Measurements from ENCODE around the gene DUS1L.

Gene DUS1L

GRCh38 chr17:82107341-82107860 is 41.8 kb upstream of the DUS1L start:
- no peaks in the 10 kb centered on the region for H3K36me3 ChIP-seq (replicated peaks)
- in situ Hi-C loops (cut with HindIII; ENCODE audit: low pct_ligation_motif_present, low sequenced_read_pairs): no loop called here
- H3K27me3 ChIP-seq (replicated peaks): no peaks in the 10 kb centered on the region
- peak; percentile 51 for TF ChIP-seq CTCF (IDR thresholded peaks at IDR 0.05; ENCODE audit: low read depth, low read length, missing control alignments)
- no peak for DNase-seq
- H3K4me3 ChIP-seq (ENCODE audit: low read depth, low read length): no peak overlapping the region
- no peak overlapping the region for H3K27ac ChIP-seq

- no peak for TF ChIP-seq CTCF (IDR thresholded peaks at IDR 0.05; ENCODE audit: low read depth, low read length, missing control alignments)
- no peak for DNase-seq
- H3K27ac ChIP-seq: no peak overlapping the region
- no peaks in the 10 kb centered on the region for H3K27me3 ChIP-seq (replicated peaks)
- in situ Hi-C loops (cut with HindIII; ENCODE audit: low pct_ligation_motif_present, low sequenced_read_pairs): no loop called here
- H3K4me3 ChIP-seq (ENCODE audit: low read depth, low read length): no peak overlapping the region
- no peaks in the 10 kb centered on the region for H3K36me3 ChIP-seq (replicated peaks)
Observed at GRCh38 chr17:82106688-82107305, 41.2 kb upstream of the DUS1L start.

GRCh38 chr17:82105882-82106687 is 40.5 kb upstream of the DUS1L start:
- no peak overlapping the region for H3K4me3 ChIP-seq (ENCODE audit: low read depth, low read length)
- no peak overlapping the region for H3K27ac ChIP-seq
- in situ Hi-C loops (cut with HindIII; ENCODE audit: low pct_ligation_motif_present, low sequenced_read_pairs): no loop called here
- H3K27me3 ChIP-seq (replicated peaks): no peaks in the 10 kb centered on the region
- peak; percentile 25 for DNase-seq
- no peaks in the 10 kb centered on the region for H3K36me3 ChIP-seq (replicated peaks)
- TF ChIP-seq CTCF (IDR thresholded peaks at IDR 0.05; ENCODE audit: low read depth, low read length, missing control alignments): peak; percentile 69

- Histone ChIP-seq H3K27me3 (replicated peaks) (no peaks in the 10 kb centered on the region), H3K4me3 (ENCODE audit: low read depth, low read length) (no peak overlapping the region), H3K27ac (no peak overlapping the region), H3K36me3 (replicated peaks) (no peaks in the 10 kb centered on the region)
- TF ChIP-seq CTCF (IDR thresholded peaks at IDR 0.05; ENCODE audit: low read depth, low read length, missing control alignments): no peak
- no peak for DNase-seq
- in situ Hi-C loops (cut with HindIII; ENCODE audit: low pct_ligation_motif_present, low sequenced_read_pairs): no loop called here
Observed at GRCh38 chr17:82105417-82105881, 39.8 kb upstream of the DUS1L start.

GRCh38 chr17:82104797-82105416 is 39.3 kb upstream of the DUS1L start:
- Histone ChIP-seq H3K27ac (no peak overlapping the region), H3K4me3 (ENCODE audit: low read depth, low read length) (no peak overlapping the region), H3K27me3 (replicated peaks) (no peaks in the 10 kb centered on the region), H3K36me3 (replicated peaks) (no peaks in the 10 kb centered on the region)
- no peak for TF ChIP-seq CTCF (IDR thresholded peaks at IDR 0.05; ENCODE audit: low read depth, low read length, missing control alignments)
- in situ Hi-C loops (cut with HindIII; ENCODE audit: low pct_ligation_motif_present, low sequenced_read_pairs): no loop called here
- no peak for DNase-seq
